Liver (tissue), 9 donors: Measurements from ENCODE around the gene ZNHIT6. TPM values are rescaled to one million over a fixed set of nuclear protein-coding genes. Genes with fewer than 3 reads are reported as not detected.
"Not testable (repeated sequence)": the region's sequence is repeated elsewhere in the genome, so short reads cannot be mapped to it uniquely, and the experiment has no call there.

Experiments
- DNase-seq: peaks from one replicate; pipeline ENCODE4 v3.0.0-alpha.2; 2017; ENCODE audit warnings: low spot score
- H3K27ac ChIP-seq, 2 donors: one replicate each; pipeline ENCODE4 v1.7.0; 2013; ENCODE audit warnings: inconsistent platforms in 2 of 2, low read length in 2 of 2, control low read depth in 1 of 2, low read depth in 1 of 2, mild to moderate bottlenecking in 1 of 2
- H3K27me3 ChIP-seq, 4 donors: one replicate each; pipeline versions ENCODE4 v1.6.1 to v1.7.0; 2013; ENCODE audit warnings: low read length in 3 of 4, inconsistent platforms in 1 of 4, mild to moderate bottlenecking in 1 of 4, moderate library complexity in 1 of 4; ENCODE audit not compliant: control insufficient read depth in 4 of 4, insufficient read depth in 4 of 4
- H3K36me3 ChIP-seq, 4 donors: one replicate each; pipeline versions ENCODE4 v1.6.1 to v1.7.0; 2013; ENCODE audit warnings: low read length in 3 of 4, mild to moderate bottlenecking in 3 of 4, low read depth in 1 of 4, moderate library complexity in 1 of 4; ENCODE audit not compliant: control insufficient read depth in 4 of 4, insufficient read depth in 3 of 4
- H3K4me1 ChIP-seq, 4 donors: one replicate each; pipeline versions ENCODE4 v1.6.1 to v1.7.0; 2013; ENCODE audit warnings: low read length in 3 of 4, mild to moderate bottlenecking in 3 of 4, moderate library complexity in 1 of 4; ENCODE audit not compliant: control insufficient read depth in 4 of 4, insufficient read depth in 4 of 4
- H3K4me3 ChIP-seq, 3 donors: one replicate each; pipeline versions ENCODE4 v1.6.1 to v1.7.0; 2013; ENCODE audit warnings: low read length in 3 of 3, control low read depth in 1 of 3, low read depth in 1 of 3, mild to moderate bottlenecking in 1 of 3
- H3K9ac ChIP-seq, 2 donors: one replicate each; pipeline ENCODE4 v1.7.0; 2013; ENCODE audit warnings: low read length in 2 of 2, mild to moderate bottlenecking in 2 of 2, moderate library complexity in 2 of 2, control low read depth in 1 of 2, low read depth in 1 of 2
- H3K9me3 ChIP-seq, 4 donors: one replicate each; pipeline versions ENCODE4 v1.6.1 to v1.7.0; 2013; ENCODE audit warnings: low read length in 3 of 4; ENCODE audit not compliant: control insufficient read depth in 4 of 4
- EGR1 ChIP-seq, 2 donors: IDR thresholded peaks; 2 replicates each; pipeline ENCODE4 v1.6.1; 2016 to 2018; ENCODE audit warnings: antibody characterized with exemption in 2 of 2, low read depth in 2 of 2
- FOXA1 ChIP-seq: IDR thresholded peaks from 2 replicates; pipeline ENCODE4 v1.6.1; 2016; ENCODE audit warnings: antibody characterized with exemption
- FOXA2 ChIP-seq: IDR thresholded peaks from 2 replicates; pipeline ENCODE4 v1.6.1; 2016; ENCODE audit warnings: antibody characterized with exemption
- HNF4A ChIP-seq, 2 donors: conservative IDR thresholded peaks; 2 replicates each; pipeline ENCODE4 v1.6.1; 2016; ENCODE audit warnings: antibody characterized with exemption in 2 of 2, mild to moderate bottlenecking in 2 of 2
- JUND ChIP-seq, 2 donors: IDR thresholded peaks; 2 replicates each; pipeline ENCODE4 v1.6.1; 2016; ENCODE audit warnings: antibody characterized with exemption in 2 of 2
- NR2F2 ChIP-seq: IDR thresholded peaks from 2 replicates; pipeline ENCODE4 v1.6.1; 2016; ENCODE audit warnings: antibody characterized with exemption
- RAD21 ChIP-seq, 2 donors: IDR thresholded peaks; 2 replicates each; pipeline ENCODE4 v1.6.1; 2016; ENCODE audit warnings: antibody characterized with exemption in 2 of 2, mild to moderate bottlenecking in 2 of 2
- RXRA ChIP-seq, 2 donors: IDR thresholded peaks; 2 replicates each; pipeline ENCODE4 v1.6.1; 2017 to 2018; ENCODE audit warnings: antibody characterized with exemption in 2 of 2, mild to moderate bottlenecking in 1 of 2
- SP1 ChIP-seq: IDR thresholded peaks from 2 replicates; pipeline ENCODE4 v1.6.1; 2018; ENCODE audit warnings: antibody characterized with exemption, mild to moderate bottlenecking
- TAF1 ChIP-seq: conservative IDR thresholded peaks from 2 replicates; pipeline ENCODE4 v1.6.1; 2016; ENCODE audit warnings: antibody characterized with exemption, mild to moderate bottlenecking
- YY1 ChIP-seq: IDR thresholded peaks from 2 replicates; pipeline ENCODE4 v1.6.1; 2016; ENCODE audit warnings: antibody characterized with exemption, mild to moderate bottlenecking
- WGBS: extraction: QIAGEN DNeasy Blood & Tissue Kit; methylation state at CpG from one replicate; pipeline ENCODE4 v1.1.7; 2013; 5-methylcytosine and 5-hydroxymethylcytosine counted together
- polyA plus RNA-seq, 2 donors: library from polyadenylated mRNA; stranded (reverse) in 1 of 2; unstranded in 1 of 2; fragments of 200-250 nt in 1 of 2; fragments of >200 nt in 1 of 2; fragmentation: Nextera tagmentation in 1 of 2; extraction: Ambion mirVana in 1 of 2; gene quantifications; one replicate each; pipeline versions ENCODE4 v1.2.1 to v1.2.3, GENCODE V29; 2013 to 2015
- total RNA-seq, 2 donors: library from RNA; depleted of rRNA; stranded (reverse); fragments of >200 nt; gene quantifications; one replicate each; pipeline ENCODE4 v1.2.3, GENCODE V29; 2014
- TF ChIP-seq, protein P1 (sequence below): IDR thresholded peaks from 2 replicates; pipeline ENCODE4 v1.6.1; 2016; ENCODE audit warnings: antibody characterized with exemption
- TF ChIP-seq, protein P2 (sequence below): IDR thresholded peaks from 2 replicates; pipeline ENCODE4 v1.6.1; 2016; ENCODE audit warnings: antibody characterized with exemption
- TF ChIP-seq, protein P3 (sequence below): IDR thresholded peaks from 2 replicates; pipeline ENCODE4 v1.6.1; 2016; ENCODE audit warnings: antibody characterized with exemption, mild to moderate bottlenecking
- TF ChIP-seq, protein P4 (sequence below): fragments of 150-350 bp; IDR thresholded peaks from 2 replicates; pipeline ENCODE4 v1.5.1; 2017; ENCODE audit warnings: improper control_type of control experiment, low read depth, low read length; ENCODE audit not compliant: missing input control
- TF ChIP-seq, protein P5 (sequence below): IDR thresholded peaks from 2 replicates; pipeline ENCODE4 v1.6.1; 2016; ENCODE audit warnings: antibody characterized with exemption
- donor health status: healthy.
- donor health status: healthy.
- donor health status: healthy.
- donor health status: healthy.
- donor health status: healthy.

The ZNHIT6 gene
- total and polyA plus RNA-seq, 4 donors, result 2.2 to 4.0 (median 3.2) TPM

DNA sequence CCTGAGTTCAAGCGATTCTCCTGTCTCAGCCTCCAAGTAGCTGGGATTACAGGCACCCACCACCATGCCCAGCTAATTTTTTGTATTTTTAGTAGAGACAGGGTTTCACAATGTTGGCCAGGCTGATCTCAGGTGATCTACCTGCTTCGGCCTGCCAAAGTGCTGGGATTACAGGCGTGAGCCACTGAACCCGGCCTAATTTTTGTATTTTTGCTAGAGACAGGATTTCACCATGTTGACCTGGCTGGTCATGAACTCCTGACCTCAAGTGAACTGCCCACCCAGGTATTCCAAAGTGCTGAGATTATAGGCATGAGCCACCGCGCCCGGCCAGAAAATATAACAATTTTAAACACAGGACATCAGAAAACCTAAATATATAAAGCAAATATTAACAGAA is 68.3 kb downstream of the ZNHIT6 start:
- peak in 1 of 2 donors; percentile 47 for TF ChIP-seq RXRA (IDR thresholded peaks at IDR 0.05)
- not testable (repeated sequence) for H3K36me3 ChIP-seq, H3K9ac ChIP-seq, H3K4me3 ChIP-seq, H3K9me3 ChIP-seq, DNase-seq, H3K27ac ChIP-seq, H3K27me3 ChIP-seq, H3K4me1 ChIP-seq
- 77% methylated on average over 7 of the region's 7 CpGs for WGBS

DNA sequence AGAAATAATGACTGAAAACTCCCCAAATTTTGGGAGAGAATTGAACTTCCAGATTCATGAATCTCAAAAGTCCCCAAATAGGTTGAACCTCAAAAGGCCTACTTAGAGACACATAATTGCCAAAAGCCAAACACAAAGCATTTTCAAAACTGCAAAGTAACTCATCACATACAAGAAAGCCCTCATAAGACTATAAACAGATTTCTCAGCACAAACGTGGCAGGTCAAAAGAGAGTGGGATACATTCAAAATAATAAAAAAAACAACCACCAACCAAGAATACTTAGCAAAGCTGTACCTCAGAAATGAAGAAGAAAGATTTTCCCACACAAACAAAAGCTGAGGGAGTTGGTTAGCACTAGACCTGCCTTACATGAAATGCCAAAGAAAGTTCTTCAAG is 69.8 kb downstream of the ZNHIT6 start:
- Histone ChIP-seq H3K9me3 (peaks cover 0 to 7% (median under 1%) of the 10 kb centered on the region in 4 donors), H3K36me3 (peaks cover 0 to 4% (median 3%) of the 10 kb centered on the region in 4 donors), H3K4me1 (no peaks in the 10 kb centered on the region), H3K4me3 (no peak overlapping the region), H3K27ac (no peak overlapping the region), H3K27me3 (no peaks in the 10 kb centered on the region), H3K9ac (no peak overlapping the region)
- DNase-seq, result no peak
- TF ChIP-seq RAD21 (IDR thresholded peaks at IDR 0.05) (no peak), YY1 (no peak), NR2F2 (no peak)
- WGBS, result 66% methylated on average over 1 of the region's 1 CpG

DNA sequence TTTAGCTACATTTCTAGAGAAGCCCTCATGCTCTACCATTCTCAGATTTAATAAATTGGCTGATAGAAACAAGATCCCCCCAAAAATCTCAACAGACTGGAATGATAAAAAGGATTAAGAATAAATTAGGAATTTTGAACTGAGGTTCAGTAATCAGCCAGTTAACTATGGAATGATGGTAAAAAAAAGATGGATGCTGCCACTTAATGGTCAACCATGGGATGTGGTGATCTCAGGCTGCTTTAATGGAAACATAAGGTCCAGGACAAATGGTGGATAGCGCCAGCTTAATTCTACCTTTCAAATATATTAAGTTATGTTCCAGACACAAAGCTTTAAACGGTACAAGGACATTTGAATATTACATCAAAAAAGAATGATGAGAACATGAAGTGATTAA is 77.7 kb downstream of the ZNHIT6 start:
- no peaks in the 10 kb centered on the region for H3K36me3 ChIP-seq
- no peak overlapping the region for H3K4me3 ChIP-seq
- no peaks in the 10 kb centered on the region for H3K27me3 ChIP-seq
- H3K9ac ChIP-seq, result no peak overlapping the region
- H3K9me3 ChIP-seq, result no peaks in the 10 kb centered on the region
- DNase-seq, result no peak
- H3K4me1 ChIP-seq, result peaks cover 1 to 9% (median 6%) of the 10 kb centered on the region in 4 donors
- H3K27ac ChIP-seq, result peak overlapping the region in 1 of 2 donors; percentile 6
- peak in 1 of 2 donors; percentile 41 for TF ChIP-seq RAD21 (IDR thresholded peaks at IDR 0.05)
- no peak for TF ChIP-seq RXRA (IDR thresholded peaks at IDR 0.05)
- WGBS, result 96% methylated on average over 2 of the region's 2 CpGs

DNA sequence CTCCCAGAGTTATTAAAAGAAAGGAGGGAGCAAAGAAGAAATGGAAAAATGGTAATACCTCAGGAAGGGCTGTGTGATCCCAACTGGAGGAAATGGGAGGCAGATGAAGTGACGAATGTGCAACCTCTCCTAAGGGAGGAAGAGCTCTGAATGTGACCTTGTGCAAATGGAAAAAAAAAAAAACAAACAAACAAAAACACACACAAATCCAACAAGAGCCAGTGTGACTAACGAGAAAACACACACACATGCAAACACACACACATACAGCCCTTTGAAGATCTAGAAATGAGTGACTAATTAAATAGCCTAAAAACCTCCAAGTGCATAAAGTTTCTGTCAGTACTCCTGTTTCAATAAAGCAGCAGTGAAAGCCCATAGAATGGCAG is 78.7 kb downstream of the ZNHIT6 start:
- Histone ChIP-seq H3K4me1 (peaks cover 1 to 9% (median 6%) of the 10 kb centered on the region in 4 donors), H3K9ac (peak overlapping the region in 1 of 2 donors; percentile 83), H3K27ac (peak overlapping the region; percentile 83 to 90), H3K9me3 (no peaks in the 10 kb centered on the region), H3K27me3 (no peaks in the 10 kb centered on the region), H3K4me3 (peak overlapping the region in 2 of 3 donors; percentile 27 to 35), H3K36me3 (no peaks in the 10 kb centered on the region)
- WGBS, result 20% methylated on average over 2 of the region's 2 CpGs
- no peak for DNase-seq
- TF ChIP-seq RXRA (IDR thresholded peaks at IDR 0.05), result peak; percentile 62 to 72
- TF ChIP-seq, protein P1, sequence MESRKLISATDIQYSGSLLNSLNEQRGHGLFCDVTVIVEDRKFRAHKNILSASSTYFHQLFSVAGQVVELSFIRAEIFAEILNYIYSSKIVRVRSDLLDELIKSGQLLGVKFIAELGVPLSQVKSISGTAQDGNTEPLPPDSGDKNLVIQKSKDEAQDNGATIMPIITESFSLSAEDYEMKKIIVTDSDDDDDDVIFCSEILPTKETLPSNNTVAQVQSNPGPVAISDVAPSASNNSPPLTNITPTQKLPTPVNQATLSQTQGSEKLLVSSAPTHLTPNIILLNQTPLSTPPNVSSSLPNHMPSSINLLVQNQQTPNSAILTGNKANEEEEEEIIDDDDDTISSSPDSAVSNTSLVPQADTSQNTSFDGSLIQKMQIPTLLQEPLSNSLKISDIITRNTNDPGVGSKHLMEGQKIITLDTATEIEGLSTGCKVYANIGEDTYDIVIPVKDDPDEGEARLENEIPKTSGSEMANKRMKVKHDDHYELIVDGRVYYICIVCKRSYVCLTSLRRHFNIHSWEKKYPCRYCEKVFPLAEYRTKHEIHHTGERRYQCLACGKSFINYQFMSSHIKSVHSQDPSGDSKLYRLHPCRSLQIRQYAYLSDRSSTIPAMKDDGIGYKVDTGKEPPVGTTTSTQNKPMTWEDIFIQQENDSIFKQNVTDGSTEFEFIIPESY, result peak; percentile 63
- peak; percentile 85 for TF ChIP-seq TAF1
- TF ChIP-seq FOXA1, result peak; percentile 47
- TF ChIP-seq, protein P2, sequence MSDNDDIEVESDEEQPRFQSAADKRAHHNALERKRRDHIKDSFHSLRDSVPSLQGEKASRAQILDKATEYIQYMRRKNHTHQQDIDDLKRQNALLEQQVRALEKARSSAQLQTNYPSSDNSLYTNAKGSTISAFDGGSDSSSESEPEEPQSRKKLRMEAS, result peak; percentile 60
- TF ChIP-seq, protein P3, sequence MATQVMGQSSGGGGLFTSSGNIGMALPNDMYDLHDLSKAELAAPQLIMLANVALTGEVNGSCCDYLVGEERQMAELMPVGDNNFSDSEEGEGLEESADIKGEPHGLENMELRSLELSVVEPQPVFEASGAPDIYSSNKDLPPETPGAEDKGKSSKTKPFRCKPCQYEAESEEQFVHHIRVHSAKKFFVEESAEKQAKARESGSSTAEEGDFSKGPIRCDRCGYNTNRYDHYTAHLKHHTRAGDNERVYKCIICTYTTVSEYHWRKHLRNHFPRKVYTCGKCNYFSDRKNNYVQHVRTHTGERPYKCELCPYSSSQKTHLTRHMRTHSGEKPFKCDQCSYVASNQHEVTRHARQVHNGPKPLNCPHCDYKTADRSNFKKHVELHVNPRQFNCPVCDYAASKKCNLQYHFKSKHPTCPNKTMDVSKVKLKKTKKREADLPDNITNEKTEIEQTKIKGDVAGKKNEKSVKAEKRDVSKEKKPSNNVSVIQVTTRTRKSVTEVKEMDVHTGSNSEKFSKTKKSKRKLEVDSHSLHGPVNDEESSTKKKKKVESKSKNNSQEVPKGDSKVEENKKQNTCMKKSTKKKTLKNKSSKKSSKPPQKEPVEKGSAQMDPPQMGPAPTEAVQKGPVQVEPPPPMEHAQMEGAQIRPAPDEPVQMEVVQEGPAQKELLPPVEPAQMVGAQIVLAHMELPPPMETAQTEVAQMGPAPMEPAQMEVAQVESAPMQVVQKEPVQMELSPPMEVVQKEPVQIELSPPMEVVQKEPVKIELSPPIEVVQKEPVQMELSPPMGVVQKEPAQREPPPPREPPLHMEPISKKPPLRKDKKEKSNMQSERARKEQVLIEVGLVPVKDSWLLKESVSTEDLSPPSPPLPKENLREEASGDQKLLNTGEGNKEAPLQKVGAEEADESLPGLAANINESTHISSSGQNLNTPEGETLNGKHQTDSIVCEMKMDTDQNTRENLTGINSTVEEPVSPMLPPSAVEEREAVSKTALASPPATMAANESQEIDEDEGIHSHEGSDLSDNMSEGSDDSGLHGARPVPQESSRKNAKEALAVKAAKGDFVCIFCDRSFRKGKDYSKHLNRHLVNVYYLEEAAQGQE, result peak; percentile 66
- TF ChIP-seq RAD21 (IDR thresholded peaks at IDR 0.05), result peak; percentile 28 to 34
- TF ChIP-seq NR2F2, result no peak
- TF ChIP-seq SP1, result peak; percentile 84
- peak; percentile 53 to 61 for TF ChIP-seq HNF4A (conservative IDR thresholded peaks at IDR 0.05)
- TF ChIP-seq JUND (IDR thresholded peaks at IDR 0.05), result peak; percentile 31 to 71
- TF ChIP-seq, protein P4, sequence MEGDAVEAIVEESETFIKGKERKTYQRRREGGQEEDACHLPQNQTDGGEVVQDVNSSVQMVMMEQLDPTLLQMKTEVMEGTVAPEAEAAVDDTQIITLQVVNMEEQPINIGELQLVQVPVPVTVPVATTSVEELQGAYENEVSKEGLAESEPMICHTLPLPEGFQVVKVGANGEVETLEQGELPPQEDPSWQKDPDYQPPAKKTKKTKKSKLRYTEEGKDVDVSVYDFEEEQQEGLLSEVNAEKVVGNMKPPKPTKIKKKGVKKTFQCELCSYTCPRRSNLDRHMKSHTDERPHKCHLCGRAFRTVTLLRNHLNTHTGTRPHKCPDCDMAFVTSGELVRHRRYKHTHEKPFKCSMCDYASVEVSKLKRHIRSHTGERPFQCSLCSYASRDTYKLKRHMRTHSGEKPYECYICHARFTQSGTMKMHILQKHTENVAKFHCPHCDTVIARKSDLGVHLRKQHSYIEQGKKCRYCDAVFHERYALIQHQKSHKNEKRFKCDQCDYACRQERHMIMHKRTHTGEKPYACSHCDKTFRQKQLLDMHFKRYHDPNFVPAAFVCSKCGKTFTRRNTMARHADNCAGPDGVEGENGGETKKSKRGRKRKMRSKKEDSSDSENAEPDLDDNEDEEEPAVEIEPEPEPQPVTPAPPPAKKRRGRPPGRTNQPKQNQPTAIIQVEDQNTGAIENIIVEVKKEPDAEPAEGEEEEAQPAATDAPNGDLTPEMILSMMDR, result no peak
- TF ChIP-seq EGR1 (IDR thresholded peaks at IDR 0.05; ENCODE audit: low read depth in 2 of 2), result peak; percentile 29 to 86
- TF ChIP-seq FOXA2, result peak; percentile 68
- TF ChIP-seq, protein P5, sequence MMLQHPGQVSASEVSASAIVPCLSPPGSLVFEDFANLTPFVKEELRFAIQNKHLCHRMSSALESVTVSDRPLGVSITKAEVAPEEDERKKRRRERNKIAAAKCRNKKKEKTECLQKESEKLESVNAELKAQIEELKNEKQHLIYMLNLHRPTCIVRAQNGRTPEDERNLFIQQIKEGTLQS, result peak; percentile 42
